H4 (cell line): ENCODE results near the gene HES5. TPM values are rescaled to one million over a fixed set of nuclear protein-coding genes. Genes with fewer than 3 reads are reported as not detected.

Experiments
- DNase-seq: peaks from one replicate; pipeline ENCODE4 v3.0.0-alpha.2; 2015; ENCODE audit warnings: low spot score
- total RNA-seq: library from RNA; depleted of rRNA; stranded (reverse); fragments of >200 nt; shearing (Covaris generic); gene quantifications from 2 replicates; pipeline ENCODE4 v1.2.3, GENCODE V29; 2014

Gene HES5
- total RNA-seq, 1 experiment from 2014 or later: not detected

- peak; percentile 55 for DNase-seq
Observed at GRCh38 chr1:2546515-2547209, 16.6 kb upstream of the HES5 start.

GRCh38 chr1:2545754-2546514 is 15.9 kb upstream of the HES5 start:
- peak; percentile 67 for DNase-seq

- DNase-seq: no peak
Observed at GRCh38 chr1:2544875-2545640, 15.0 kb upstream of the HES5 start.

GRCh38 chr1:2544093-2544874 is 14.2 kb upstream of the HES5 start:
- DNase-seq: no peak

GRCh38 chr1:2543543-2544092 is 13.6 kb upstream of the HES5 start:
- no peak for DNase-seq

- DNase-seq: no peak
Observed at GRCh38 chr1:2542246-2542915, 12.3 kb upstream of the HES5 start.

- DNase-seq: no peak
Observed at GRCh38 chr1:2541619-2542245, 11.7 kb upstream of the HES5 start.

- DNase-seq: no peak
Observed at GRCh38 chr1:2540816-2541492, 10.9 kb upstream of the HES5 start.

GRCh38 chr1:2539312-2539907 is 9.3 kb upstream of the HES5 start:
- no peak for DNase-seq

- no peak for DNase-seq
Observed at GRCh38 chr1:2538872-2539271, 8.8 kb upstream of the HES5 start.

GRCh38 chr1:2538376-2538775 is 8.3 kb upstream of the HES5 start:
- DNase-seq: no peak

- DNase-seq: no peak
Observed at GRCh38 chr1:2537784-2538115, 7.7 kb upstream of the HES5 start.

GRCh38 chr1:2535981-2536380 is 5.9 kb upstream of the HES5 start:
- DNase-seq: no peak

GRCh38 chr1:2535455-2535854 is 5.4 kb upstream of the HES5 start:
- DNase-seq: no peak

GRCh38 chr1:2534687-2535441 is 4.8 kb upstream of the HES5 start:
- DNase-seq: no peak

GRCh38 chr1:2534315-2534686 is 4.2 kb upstream of the HES5 start:
- no peak for DNase-seq

- DNase-seq: no peak
Observed at GRCh38 chr1:2533365-2533764, 3.3 kb upstream of the HES5 start.

- DNase-seq: no peak
Observed at GRCh38 chr1:2532485-2533160, 2.6 kb upstream of the HES5 start.
